Limb (tissue), 2 donors: ENCODE results near the gene ATP2B2.
A peak's percentile ranks its signal among the peaks of the same experiment; 100 is the strongest.
"Not testable (repeated sequence)": the region's sequence is repeated elsewhere in the genome, so short reads cannot be mapped to it uniquely, and the experiment has no call there.

ENCODE experiments used
- DNase-seq, 2 donors: peaks; one replicate each; pipeline ENCODE4 v3.0.0-alpha.2; 2016; ENCODE audit errors: extremely low spot score in 2 of 2

The ATP2B2 gene

DNA sequence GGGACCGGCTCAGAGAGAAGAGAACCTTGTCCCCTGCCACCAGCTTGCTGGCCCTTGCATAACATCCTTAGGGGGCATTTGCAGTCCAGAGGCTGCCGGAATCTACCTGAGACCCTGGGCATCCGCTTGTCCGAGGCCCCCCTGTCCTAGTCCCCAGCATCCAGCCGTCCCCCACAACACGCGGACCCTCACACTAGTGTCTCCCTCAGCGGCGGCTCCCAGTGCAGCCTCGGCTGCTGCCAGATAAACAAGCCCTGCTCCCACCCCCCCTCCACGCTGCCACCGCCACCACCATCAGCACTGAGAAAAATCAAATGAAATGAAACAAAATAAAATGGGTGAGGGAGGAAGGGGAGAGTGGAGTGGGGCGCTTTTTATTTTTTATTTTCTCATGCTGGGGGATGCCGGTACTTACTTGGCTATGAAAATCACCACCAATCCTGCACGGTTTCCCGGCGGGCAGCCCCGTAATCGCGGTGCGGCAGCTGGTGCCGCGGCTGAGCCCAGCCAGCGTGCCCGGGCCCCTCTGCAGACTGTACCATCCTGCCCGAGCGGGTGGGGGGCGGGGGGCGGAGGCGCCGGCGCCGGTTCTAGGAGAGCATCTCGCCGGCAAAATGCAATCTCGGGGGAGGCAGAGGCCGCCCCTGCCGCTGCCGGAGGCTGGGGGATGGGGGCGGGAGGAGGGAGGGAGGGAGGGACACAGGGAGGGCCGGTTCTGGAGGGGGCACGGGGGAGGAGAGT lies at the start of gene ATP2B2:
Gene ATP2B2, minus strand, starts transcription at position 537 of the 741 bp plus-strand sequence. CDS start 56,043 bp downstream, outside the sequence.
- peak; percentile 13 to 82 for DNase-seq

DNA sequence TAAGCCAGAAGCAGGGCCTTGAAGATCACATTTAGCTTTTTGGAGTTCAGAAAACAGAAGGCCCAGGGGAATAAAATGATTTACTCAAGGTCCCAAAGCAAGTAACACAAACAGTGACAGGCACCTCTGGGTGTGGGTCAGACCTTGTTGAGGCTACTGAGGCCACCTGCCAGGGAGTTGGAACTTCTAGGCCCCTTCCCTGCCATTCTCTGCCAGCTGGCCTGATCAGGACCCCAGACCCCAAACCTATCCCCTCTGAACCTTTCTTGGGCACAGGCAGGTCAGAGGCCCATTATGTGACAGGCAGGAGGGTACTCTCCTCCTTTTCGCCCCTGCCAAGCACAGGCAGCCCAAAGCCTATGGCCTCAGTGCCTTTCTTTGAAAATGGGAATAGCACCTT lies 49.4 kb upstream of the ATP2B2 start:
- peak in 1 of 2 donors; percentile 0 for DNase-seq

DNA sequence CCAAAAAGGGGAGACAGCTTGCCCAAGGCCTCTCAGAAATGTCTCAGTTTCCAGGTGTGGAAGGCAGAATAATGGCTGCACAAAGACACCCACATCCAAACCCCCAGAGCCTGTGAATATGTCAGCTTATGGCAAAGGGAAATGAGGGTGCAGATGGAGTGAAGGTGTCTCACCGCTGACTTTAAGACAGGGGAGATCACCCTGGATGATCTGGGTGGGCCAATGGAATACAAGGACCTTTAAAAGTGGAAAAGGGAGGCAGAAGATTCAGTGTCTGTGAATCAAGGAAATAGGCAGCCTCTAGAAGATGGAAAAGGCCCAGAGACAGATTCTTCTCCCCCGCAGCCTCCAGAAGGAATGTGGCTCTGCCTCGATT lies 48.8 kb upstream of the ATP2B2 start:
- DNase-seq = no peak

DNA sequence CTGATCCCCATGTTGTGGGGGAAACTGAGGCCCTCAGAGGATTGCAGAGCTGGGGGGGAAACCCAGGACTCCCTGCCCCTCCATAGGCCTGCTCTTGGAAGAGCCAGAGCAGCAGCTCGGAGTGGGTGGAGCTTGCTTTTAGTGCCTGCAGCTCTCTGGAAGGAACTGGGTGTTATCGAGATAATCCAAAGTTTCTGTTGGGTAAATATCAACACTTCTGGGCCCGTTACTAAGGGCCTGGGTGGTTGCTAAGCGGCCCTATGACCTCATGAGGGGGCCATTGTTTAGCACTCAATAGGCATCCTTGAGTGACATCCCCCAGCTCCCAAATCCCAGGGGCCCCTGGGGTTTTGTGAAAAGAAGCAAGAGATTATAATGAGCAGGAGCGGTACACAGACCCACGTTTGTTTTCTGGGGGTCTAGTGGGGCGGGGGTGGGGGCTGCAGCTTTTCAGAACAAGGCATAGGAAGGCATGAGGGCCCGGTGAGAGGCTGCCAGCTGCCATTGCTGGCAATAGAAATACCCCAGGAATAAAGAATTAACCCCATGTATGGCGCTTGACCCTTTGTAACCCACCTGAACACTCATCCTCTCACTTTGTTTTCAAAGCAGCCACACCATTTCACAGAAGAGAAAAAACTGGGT lies 48.3 kb upstream of the ATP2B2 start:
- DNase-seq = peak in 1 of 2 donors; percentile 59

DNA sequence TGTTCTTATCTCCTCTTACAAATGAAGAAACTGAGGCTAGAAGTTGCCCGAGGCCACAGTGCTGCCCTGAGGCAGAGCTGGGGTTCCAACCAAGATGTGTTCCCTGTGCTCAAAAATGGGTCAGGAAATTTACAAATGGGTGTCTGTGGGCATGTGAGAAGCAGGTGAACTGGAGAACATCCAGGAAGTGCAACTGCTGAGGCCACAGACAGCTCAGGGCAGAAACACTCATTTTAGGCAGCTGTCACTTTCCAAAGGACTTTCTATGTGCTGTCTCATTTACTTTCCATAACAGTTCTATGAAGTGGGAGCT lies 47.2 kb upstream of the ATP2B2 start:
- no peak for DNase-seq

DNA sequence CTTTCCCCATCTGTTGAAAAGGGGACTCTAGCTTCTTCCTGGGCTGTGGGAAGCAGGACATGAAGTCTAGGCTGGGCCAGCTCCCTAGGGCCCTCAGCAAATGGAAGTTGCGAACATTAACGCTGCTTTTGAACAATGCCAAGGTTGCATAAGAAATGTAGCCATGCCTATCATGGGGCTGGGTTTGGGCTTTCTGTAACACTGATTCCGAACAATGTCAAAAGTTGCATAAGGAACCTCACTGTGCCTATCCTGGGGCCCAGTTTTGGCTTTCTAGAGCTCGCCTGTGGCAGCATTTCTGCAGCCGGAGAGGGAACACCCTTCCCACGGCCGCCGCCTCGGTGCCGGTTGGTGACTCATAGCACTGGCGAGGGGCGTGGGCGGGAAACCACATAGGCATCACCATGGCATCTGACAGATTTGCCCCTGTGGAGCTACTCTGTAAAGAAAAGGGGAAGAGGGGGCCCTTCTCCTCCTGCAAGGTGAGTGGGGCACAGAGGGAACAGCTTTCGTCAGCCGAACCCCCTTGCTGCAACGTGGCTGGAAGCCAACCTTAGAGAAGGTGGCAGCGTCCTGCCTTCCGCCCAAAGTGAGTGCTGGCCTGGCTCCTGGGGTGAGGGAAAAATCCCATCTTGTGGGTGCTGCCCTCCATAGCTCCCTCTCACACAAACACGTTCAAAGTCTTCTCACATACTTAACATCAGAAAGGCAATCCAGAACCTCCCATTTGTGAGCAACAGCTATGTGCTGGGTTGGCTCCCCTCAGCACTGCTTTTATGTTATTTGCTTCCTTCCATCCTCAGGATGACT lies 46.6 kb upstream of the ATP2B2 start:
- peak in 1 of 2 donors; percentile 18 for DNase-seq

DNA sequence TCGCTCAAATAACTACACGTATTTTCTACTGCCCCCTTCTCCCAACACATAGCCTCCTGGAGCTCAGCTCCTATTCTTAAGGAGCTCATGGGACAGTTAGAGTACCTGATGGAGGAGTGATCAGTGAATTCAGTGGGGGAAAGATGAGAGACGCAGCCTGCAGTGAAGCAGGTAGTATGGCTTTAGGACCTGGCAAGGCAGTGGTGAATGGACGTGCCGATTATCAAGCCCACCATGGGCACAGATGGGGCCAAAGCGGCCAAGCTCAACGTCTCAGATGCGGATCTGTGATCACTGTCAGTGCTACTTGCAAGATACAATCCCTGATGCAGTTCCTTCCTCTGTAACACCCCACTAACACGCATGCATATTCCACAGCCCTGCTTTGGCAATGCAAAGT lies 45.8 kb upstream of the ATP2B2 start:
- peak in 1 of 2 donors; percentile 18 for DNase-seq

DNA sequence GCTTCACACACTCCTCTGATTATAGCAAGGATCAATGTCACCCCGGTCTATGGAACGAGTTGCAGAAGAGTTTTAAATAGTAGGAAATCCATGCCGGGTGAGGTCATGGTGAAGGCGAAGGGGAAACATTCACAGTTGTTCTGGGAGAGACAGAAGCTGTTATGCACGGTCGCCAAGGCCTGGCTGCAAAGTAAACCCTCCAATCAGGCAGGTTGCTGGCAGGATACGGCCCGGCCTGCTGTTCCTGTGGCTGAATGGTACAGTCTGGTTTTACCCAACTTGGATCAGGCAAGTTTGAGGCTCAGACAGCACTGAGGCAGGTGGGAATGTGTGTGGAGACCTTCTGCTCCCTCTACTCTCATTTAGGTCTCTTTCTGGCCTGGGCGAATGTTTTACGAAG lies 45.3 kb upstream of the ATP2B2 start:
- peak; percentile 9 to 30 for DNase-seq

DNA sequence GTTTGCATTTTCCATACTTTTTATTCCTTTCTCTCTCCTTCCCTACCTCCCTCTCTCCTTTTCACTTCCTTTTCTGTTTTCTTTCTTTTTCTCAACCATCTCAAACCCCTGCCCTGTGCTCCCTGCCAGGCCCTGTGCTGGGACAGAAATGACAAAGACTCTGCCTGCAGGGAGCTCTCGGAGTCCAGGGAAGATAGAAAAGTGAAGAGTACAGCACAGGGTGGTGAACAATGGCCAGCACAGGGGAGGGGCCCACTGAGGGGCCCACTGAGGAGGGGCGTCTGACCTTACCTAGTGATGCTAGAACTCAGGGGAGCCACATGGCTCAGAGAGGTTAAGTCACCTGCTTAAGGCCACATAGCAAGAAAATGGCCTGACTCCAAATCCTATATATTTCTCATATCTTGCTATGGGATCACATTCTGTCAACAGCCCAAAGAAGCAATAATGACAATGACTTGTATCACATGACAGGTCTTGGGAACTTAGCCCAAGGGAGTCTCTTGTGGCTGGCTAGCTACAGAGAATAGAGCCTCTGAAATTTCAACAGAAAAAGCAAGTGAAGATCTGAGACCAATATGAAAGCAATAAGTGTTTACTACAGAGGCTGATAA lies 44.3 kb upstream of the ATP2B2 start:
- DNase-seq = no peak

DNA sequence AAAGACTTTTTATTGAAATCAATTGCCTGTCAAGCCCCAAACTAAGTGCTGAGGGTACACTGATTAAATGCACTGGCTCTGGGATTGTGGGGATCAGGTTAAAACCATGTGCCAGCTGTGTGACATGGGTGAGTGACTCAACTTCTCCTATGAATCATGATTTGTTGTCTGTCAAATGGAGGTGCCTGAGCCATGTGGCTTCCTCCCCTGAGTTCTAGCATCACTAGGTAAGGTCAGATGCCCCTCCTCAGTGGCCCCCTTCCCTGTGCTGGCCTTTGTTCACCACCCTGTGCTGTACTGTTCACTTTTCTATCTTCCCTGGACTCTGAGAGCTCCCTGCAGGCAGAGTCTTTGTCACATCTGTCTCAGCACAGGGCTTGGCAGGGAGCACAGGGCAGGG lies 43.6 kb upstream of the ATP2B2 start:
- no peak for DNase-seq

DNA sequence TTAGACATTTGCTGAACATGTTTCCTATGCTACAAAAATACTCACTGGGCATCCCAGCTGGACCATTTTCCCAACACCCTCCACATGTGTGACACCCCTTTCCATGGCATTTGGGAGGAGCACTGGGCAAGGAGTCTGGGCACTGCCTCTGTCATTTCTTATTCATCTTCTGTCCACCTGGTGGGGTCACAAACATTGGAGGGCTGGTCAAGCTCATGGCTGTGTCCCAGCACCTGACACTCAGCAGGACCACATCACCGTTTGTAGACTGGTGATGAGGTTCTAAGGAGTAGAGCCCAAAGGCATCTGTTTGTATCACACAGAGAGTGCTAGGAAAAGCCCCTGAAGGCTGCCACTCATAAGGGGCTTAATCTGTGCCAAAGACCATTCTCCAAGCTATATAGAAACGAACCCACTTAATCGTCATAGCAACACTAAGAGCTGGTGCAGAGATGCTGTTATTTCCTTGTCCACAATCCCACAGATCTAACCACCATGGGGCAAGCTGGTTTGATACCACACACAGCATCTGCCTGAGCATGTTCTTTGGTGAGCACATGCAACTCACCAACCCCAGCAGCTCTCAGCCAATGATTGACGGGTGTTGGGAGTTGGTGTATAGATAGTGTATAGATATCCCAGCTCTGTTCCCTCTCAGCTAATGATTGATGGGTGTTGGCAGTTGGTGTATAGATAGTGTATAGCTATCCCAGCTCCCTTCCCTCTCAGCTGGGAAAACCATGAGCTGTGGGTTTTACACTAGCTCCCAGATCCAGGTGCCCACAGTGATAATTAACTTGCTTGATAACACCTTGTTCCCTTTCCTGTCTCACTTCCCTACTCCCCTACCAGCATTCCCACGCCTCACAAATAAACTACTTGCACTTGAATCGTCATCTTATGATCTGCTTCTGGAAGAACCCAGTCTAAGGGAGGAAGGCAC lies 42.7 kb upstream of the ATP2B2 start:
- DNase-seq = no peak

DNA sequence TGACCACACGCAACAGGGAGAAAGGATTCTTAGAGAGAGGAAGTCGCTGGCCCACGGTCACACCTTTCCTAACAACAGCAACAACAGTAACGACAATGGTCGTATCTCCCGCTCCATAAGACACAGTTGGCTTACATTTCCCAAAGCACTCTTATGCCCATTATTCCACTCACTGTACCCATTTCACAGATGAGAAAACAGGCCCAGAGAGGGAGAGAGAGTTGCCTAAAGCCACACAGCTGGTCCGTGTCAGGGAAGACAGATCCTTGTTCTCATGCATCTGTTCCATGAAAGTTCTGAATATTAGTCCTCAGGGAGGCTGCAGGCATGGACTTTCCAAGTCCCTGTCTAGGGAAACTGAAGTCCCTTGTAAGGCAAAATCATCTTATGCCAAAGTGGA lies 42.0 kb upstream of the ATP2B2 start:
- DNase-seq = no peak

DNA sequence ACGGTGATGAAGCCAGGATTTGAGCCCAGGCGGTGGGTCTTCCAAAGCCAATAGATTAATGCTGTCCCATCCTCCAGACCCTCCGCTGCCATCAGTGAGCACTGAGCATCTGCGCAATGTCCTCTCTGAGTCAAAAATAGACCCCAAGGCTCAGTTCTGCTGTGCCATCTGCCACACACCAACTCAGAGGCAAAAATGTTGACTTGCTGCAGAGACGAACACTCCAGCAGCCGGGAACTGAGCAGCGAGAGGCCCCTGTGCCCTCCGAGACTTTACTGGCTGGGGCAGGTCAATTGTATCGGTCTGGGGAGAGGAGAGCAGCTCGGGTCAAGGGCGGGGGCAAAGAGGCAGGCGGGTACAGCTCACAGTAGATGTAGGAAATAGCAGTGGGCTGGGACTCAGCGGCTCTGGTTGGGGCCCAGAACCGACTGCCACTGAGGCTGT lies 41.5 kb upstream of the ATP2B2 start:
- DNase-seq = no peak

DNA sequence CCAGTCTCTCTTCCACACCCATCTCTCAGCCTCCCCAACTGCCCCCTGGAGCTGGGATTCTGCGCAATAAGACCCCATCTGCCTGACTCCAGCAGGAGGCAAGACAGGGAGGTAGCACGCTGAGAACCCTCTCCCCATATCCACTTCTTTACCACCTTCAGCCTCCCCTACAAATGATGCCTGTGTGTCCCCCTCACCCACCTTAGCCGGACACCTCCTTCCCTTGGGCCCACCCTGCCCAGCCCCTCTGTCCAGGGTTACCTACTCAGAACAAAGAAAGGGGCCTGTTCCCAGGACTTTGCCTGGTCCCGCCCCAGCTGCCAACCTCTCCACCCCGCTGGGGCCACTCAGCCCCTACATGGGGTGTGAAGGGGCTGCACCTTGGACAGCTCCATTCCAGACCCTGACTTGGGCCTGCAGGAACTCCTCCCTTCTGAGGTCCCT lies 40.8 kb upstream of the ATP2B2 start:
- peak in 1 of 2 donors; percentile 11 for DNase-seq

DNA sequence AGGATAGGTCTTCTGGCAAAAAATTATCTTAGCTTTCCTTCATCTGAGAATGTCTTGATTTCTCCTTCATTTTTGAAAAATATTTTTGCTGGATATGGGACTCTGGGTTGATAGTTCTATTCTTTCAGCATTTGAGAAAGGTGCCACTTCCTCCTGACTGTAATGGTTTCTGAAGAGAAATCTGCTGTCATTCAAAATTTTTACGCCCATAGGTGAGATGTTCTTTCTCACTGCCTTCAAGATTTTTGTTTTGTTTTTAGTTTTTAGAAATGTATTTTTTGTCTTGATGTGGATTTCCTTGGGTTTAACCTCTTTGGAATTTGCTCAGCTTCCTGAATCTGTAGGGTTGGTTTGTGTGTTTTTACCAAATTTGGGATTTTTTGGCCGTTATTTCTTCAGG lies 37.1 kb upstream of the ATP2B2 start:
- DNase-seq = no peak

DNA sequence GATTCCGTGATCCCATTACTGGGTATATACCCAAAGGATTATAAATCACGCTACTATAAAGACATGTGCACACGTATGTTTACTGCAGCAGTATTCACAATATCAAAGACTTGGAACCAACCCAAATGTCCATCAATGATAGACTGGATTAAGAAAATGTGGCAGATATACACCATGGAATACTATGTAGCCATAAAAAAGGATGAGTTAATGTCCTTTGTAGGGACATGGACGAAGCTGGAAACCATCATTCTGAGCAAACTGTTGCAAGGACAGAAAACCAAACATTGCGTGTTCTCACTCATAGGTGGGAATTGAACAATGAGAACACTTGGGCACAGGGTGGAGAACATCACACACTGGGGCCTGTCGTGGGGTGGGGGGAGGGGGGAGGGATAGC lies 35.0 kb upstream of the ATP2B2 start:
- not testable (repeated sequence) for DNase-seq

DNA sequence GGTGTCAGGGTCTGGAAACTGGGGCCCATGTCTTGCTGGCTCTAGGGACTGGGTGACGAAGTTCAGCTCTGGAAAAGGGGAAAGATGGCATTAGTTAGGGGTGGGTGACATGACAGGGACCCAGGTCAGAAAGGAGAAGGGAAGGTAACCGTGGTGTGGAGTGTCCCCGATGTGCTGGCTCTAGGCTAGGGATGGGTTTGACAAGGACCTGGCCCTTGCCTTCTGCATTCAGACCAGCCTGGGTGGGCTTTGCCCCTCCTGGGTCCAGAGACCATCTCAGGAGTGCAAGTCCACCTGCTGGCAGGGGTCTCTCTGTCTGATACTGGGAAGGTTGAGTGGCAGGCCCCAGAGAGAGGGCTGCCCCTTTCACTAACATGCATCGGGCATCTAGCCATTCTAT lies 28.7 kb upstream of the ATP2B2 start:
- DNase-seq = peak in 1 of 2 donors; percentile 2

DNA sequence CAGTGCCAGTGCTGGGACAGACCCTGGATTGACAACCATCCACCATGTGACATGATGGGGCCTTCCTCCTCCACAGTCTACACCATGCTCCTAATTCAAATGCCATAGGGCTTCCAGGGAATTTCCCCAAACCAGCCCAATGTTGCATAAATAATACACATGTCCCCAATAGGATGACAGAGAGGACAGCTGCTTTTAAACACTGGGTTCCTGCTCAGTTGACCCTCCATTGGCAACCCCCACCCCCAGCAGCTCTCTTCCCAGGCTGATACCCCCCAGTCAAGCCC lies 28.3 kb upstream of the ATP2B2 start:
- DNase-seq = no peak

DNA sequence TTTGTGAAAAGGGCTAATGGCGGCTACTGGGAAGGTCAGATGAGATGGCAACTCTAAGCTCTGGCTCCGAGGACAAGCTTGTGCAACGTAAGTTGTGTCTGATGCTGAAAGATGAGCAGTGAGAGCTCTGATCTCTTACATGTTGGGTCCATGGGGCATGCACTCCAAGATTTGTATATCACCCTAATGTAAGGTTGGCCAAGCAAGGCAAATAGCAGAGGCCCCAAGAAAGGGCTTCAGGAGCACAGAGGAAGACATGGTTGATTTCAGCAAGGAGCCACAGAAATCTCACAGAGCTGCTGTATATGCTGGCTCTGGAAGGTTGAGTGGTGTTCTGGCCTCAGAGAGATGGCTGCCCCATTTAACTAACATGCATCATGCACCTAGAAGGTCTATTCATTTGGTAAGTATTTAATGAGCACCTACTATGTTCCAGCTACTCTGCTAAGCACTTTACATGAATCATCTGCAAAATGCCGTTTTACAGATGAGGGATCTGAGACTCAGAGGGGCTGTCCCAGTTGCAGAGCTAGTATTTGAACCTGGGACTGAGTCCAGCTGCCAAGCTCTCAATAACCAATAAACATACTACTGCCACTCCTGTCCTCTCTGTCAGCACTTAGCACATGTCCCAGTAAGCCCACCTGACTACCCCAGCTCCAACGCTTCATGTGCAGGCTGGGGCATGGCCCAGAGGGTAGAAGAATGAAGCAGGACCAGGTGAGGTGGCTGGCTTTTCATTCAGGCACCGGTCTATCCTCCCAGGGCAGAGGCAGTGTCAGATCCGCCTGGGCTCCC lies 27.8 kb upstream of the ATP2B2 start:
- peak in 1 of 2 donors; percentile 11 for DNase-seq

DNA sequence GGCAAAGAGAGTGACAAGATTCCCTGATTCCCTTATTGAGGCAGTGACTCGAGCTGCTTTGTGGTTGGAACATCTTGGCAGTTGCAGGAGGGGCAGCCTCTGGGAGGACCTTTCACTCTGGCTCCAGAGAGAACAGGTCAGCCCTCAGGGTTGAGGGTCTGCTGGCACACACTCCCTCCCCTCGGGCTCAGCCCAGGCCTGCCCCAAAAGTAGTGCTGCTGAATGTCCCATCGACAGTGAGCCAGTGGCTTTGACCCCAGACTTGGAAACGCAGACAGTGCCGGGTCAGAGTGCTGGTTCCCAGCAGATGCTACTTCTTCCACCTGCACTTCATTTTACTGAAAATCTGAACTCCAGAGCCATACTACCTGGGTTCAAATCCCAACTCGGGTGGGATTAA lies 25.6 kb upstream of the ATP2B2 start:
- peak in 1 of 2 donors; percentile 8 for DNase-seq
